Fibroblast of pulmonary artery (primary cell): ENCODE measurements around the gene RASA2.
A peak's percentile ranks its signal among the peaks of the same experiment; 100 is the strongest.

Experiments used
- DNase-seq: peaks from one replicate; pipeline ENCODE4 v3.0.0-alpha.2; 2010; ENCODE audit warnings: low read depth
- H3K4me3 ChIP-seq: replicated peaks from 2 replicates; pipeline ENCODE4 v1.5.1; 2011; ENCODE audit warnings: low read depth, mild to moderate bottlenecking, control low read depth, low read length, moderate library complexity
- CTCF ChIP-seq: IDR thresholded peaks from 2 replicates; pipeline ENCODE4 v1.5.1; 2011; ENCODE audit warnings: mild to moderate bottlenecking, control low read depth, low read length, inconsistent platforms; ENCODE audit errors: missing control alignments

RASA2 gene

DNA sequence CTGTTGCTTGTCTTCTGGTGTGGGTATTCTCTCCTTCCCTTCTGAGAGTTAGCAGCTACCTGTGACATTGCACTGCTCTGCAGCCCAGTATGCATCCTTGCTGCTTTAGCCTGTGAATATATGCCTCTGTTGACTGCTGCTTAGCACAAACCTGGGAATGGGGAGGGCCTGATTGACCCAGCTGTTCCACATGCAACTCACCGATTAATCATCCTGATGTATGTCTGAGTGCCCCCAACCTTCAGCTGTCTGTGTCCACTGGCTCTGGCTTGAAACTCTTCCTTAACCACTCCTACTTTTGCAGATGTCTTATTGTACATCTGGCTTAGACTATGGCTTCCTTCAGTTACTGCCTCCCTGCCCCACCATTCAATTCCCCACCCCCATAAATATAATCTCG lies 119.1 kb downstream of the RASA2 start:
- H3K4me3 ChIP-seq, result no peak overlapping the region
- no peak for TF ChIP-seq CTCF

GRCh38 chr3:141608438-141608837 lies 121.6 kb downstream of the RASA2 start:
- no peak overlapping the region for H3K4me3 ChIP-seq
- no peak for TF ChIP-seq CTCF
- DNase-seq, result peak; percentile 29

More for the DNA sequence above, 119.1 kb downstream of the RASA2 start:
- no peak for DNase-seq

DNA sequence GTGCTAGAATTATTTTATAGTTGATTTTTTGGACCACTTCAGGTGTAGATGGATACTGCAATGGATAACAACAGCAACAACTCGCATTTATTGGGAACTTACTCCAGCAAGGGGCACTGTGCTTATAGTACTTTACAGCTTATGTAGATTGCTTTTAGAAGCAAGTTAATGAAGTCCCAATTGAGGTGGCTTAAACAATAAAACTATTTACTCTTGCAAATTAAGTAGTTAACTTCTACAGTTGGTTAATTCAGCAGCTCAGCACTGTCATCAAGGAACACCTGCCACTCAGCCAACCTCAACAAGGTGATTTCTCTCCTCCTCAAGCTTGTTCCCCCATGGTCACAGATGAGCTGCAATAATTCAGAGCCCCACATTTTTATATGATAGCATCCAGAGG lies 124.1 kb downstream of the RASA2 start:
- no peak for DNase-seq
- TF ChIP-seq CTCF, result no peak
- no peak overlapping the region for H3K4me3 ChIP-seq

DNA sequence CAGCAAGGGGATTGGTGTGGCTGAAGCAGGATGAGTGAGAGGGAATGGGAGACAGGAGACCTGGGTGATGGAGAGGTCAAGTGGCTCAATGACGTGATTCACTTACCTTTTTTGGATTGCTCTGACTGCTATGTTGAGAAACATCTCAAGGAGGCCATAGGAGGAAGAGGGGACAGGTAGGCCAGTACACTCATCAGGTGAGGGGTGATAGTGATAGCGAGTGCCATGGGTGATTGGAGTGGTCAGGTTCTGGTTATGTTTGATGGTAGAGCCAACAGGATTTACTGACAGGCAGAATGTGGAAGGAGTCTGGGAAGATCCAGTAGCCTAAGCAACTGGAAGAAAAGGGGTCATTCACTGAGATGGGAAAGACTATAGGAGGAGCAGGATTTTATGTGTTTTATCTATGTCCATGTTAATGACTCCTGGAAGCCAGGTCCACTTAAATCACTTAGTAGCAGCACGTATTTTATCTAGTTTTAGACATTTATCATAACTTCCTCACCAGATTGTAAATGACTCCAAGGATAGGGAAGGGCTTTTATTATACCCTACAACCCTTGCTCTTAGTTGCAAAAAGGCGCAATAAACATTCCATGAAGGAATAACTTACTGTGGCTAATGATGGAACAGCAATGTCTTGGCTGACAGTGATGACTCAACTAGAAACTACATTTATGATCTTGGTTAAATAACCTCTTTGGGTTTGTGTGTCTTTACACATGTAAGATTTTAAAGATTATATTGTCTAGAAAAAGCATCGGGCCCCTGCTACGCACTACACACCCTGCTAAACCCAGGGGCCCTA lies 131.5 kb downstream of the RASA2 start:
- DNase-seq, result no peak
- no peak overlapping the region for H3K4me3 ChIP-seq
- TF ChIP-seq CTCF, result no peak

GRCh38 chr3:141618938-141619337 lies 132.1 kb downstream of the RASA2 start:
- no peak overlapping the region for H3K4me3 ChIP-seq
- no peak for DNase-seq

DNA sequence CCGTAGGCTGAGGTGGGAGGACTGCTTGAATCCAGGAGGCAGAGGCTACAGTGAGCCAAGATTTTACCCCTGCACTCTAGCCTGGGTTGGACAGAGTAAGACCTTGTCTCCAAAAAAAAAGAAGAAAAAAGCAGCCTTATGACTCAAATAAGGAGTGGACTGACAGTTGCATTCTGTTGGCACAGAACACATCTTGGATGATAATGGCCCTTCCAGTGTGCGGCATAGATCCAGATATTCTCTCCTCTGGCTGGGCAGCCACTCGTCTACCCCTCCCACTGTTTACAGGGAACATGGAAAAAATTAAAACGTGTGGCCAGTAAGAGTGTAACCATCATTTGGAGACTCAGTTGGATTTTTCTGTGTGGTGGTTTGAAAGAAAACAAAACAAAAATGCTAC lies 132.6 kb downstream of the RASA2 start:
- H3K4me3 ChIP-seq, result no peak overlapping the region
- DNase-seq, result peak; percentile 33
- no peak for TF ChIP-seq CTCF

More at GRCh38 chr3:141618938-141619337, 132.1 kb downstream of the RASA2 start:
- no peak for TF ChIP-seq CTCF

- no peak for DNase-seq
Observed at GRCh38 chr3:141623691-141624090, 136.9 kb downstream of the RASA2 start.

More at GRCh38 chr3:141623691-141624090, 136.9 kb downstream of the RASA2 start:
- no peak for TF ChIP-seq CTCF
- no peak overlapping the region for H3K4me3 ChIP-seq
